HG03571 (cell line): Measurements from ENCODE around the gene PSPN.
A peak's percentile ranks its signal among the peaks of the same experiment; 100 is the strongest.
"Not testable (repeated sequence)": the region's sequence is repeated elsewhere in the genome, so short reads cannot be mapped to it uniquely, and the experiment has no call there.

Experiments
- ATAC-seq: cut with Tn5 transposase; IDR thresholded peaks from one replicate; pipeline ENCODE4 v1.9.1; 2021; ENCODE audit not compliant: unreplicated experiment

PSPN gene

GRCh38 chr19:6402837-6403608, 27.3 kb upstream of the PSPN start:
- no peak for ATAC-seq

- ATAC-seq = no peak
Observed at GRCh38 chr19:6402058-6402457, 26.3 kb upstream of the PSPN start.

GRCh38 chr19:6400062-6400944, 24.6 kb upstream of the PSPN start:
- ATAC-seq = not testable (repeated sequence)

GRCh38 chr19:6396305-6396704, 20.6 kb upstream of the PSPN start:
- ATAC-seq = no peak

GRCh38 chr19:6394831-6395230, 19.1 kb upstream of the PSPN start:
- no peak for ATAC-seq

GRCh38 chr19:6393983-6394412, 18.3 kb upstream of the PSPN start:
- no peak for ATAC-seq

GRCh38 chr19:6393074-6393982, 17.6 kb upstream of the PSPN start, which contains the start of gene GTF2F1:
TSS of gene GTF2F1 (minus strand) at chr19:6393164. CDS start at chr19:6392995, 169 bp downstream.
- peak; percentile 72 for ATAC-seq

- ATAC-seq = peak; percentile 17
Observed at GRCh38 chr19:6392221-6393073, 16.7 kb upstream of the PSPN start.

GRCh38 chr19:6387372-6387771, 11.6 kb upstream of the PSPN start:
- no peak for ATAC-seq

GRCh38 chr19:6384381-6384780, 8.6 kb upstream of the PSPN start:
- no peak for ATAC-seq

- ATAC-seq = no peak
Observed at GRCh38 chr19:6383188-6383587, 7.5 kb upstream of the PSPN start.

- no peak for ATAC-seq
Observed at GRCh38 chr19:6381030-6381750, 5.5 kb upstream of the PSPN start.

- ATAC-seq = no peak
Observed at GRCh38 chr19:6379744-6380143, 4.0 kb upstream of the PSPN start.

GRCh38 chr19:6378486-6378885, 2.8 kb upstream of the PSPN start:
- no peak for ATAC-seq

GRCh38 chr19:6378041-6378440, 2.3 kb upstream of the PSPN start:
- ATAC-seq = no peak

GRCh38 chr19:6376512-6377190, 918 bp upstream of the PSPN start:
- ATAC-seq = no peak

GRCh38 chr19:6374711-6375410, 872 bp downstream of the PSPN start:
- no peak for ATAC-seq

- no peak for ATAC-seq
Observed at GRCh38 chr19:6374161-6374709, 1.5 kb downstream of the PSPN start.
